Colonic mucosa (tissue), 4 donors: Measurements from ENCODE around the gene IL20. TPM values are rescaled to one million over a fixed set of nuclear protein-coding genes. Genes with fewer than 3 reads are reported as not detected.

Experiments
- DNase-seq: peaks from one replicate; pipeline ENCODE4 v3.0.0-alpha.2; 2020
- H3K27ac ChIP-seq: fragments of 200-600 bp; one replicate; pipeline ENCODE4 v1.8.0; 2021
- H3K27me3 ChIP-seq: fragments of 200-600 bp; one replicate; pipeline ENCODE4 v1.8.0; 2021
- H3K36me3 ChIP-seq: fragments of 200-600 bp; one replicate; pipeline ENCODE4 v1.8.0; 2021
- H3K4me1 ChIP-seq: fragments of 200-600 bp; one replicate; pipeline ENCODE4 v1.8.0; 2021; ENCODE audit warnings: mild to moderate bottlenecking
- H3K4me3 ChIP-seq: fragments of 200-600 bp; one replicate; pipeline ENCODE4 v1.8.0; 2021
- H3K9ac ChIP-seq, 2 donors: one replicate each; pipeline ENCODE4 v1.7.0; 2013; ENCODE audit warnings: control low read depth in 2 of 2, low read depth in 2 of 2, low read length in 2 of 2
- H3K9me3 ChIP-seq: fragments of 200-600 bp; one replicate; pipeline ENCODE4 v1.8.0; 2021
- intact Hi-C: fragments of 100-400 bp; cut with DNase I; formaldehyde crosslinking; loops from one replicate; pipeline ENCODE4 v1.14.1; 2022
- total RNA-seq, 2 donors: library from RNA; stranded (reverse); fragmentation: NEBNext Ultra II Directional in 1 of 2; extraction: Animal tissue kit (Norgen Biotek cat#: 25700) in 1 of 2; gene quantifications; one replicate each; pipeline ENCODE4 v1.2.1, GENCODE V29; 2021
- TF ChIP-seq, protein P1 (sequence below): fragments of 200-600 bp; IDR thresholded peaks from one replicate; pipeline ENCODE4 v1.8.0; 2022; ENCODE audit warnings: antibody characterized with exemption, mild to moderate bottlenecking
- donor health status: healthy.
- donor health status: DM: no; HTN: no; CAD: no.
- donor health status: DM: no; HTN: no; CAD: no.

The IL20 gene
- total RNA-seq, 2 donors from 2014 or later, result not detected

DNA sequence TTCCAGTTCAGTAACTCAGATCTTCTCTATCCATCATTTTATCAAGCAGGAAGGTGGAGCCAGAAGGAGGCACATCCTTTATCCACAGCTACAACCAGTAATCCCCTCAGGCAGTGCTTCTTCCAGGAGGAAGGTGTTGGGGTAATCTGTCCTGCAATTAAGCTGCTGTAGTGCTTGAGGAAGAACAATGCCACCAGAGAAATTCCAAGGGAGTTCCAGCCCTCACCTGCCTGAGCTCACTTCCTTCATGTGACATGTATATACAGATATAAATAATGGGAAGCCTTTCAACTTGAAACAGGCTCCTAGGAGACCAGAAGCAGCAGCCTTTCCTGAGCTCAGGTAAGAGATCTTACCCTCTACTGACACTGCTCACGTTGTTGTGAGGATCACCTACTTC is 2.2 kb upstream of the IL20 start:
- Histone ChIP-seq H3K27ac (no peak overlapping the region), H3K27me3 (no peaks in the 10 kb centered on the region), H3K9me3 (no peaks in the 10 kb centered on the region), H3K4me1 (no peaks in the 10 kb centered on the region), H3K9ac (no peak overlapping the region), H3K36me3 (no peaks in the 10 kb centered on the region), H3K4me3 (no peak overlapping the region)
- intact Hi-C loops, result loop anchor here (5.0 kb wide), 2 partner anchors 44 to 129 kb away; no protein-coding TSS in a partner anchor
- TF ChIP-seq, protein P1, sequence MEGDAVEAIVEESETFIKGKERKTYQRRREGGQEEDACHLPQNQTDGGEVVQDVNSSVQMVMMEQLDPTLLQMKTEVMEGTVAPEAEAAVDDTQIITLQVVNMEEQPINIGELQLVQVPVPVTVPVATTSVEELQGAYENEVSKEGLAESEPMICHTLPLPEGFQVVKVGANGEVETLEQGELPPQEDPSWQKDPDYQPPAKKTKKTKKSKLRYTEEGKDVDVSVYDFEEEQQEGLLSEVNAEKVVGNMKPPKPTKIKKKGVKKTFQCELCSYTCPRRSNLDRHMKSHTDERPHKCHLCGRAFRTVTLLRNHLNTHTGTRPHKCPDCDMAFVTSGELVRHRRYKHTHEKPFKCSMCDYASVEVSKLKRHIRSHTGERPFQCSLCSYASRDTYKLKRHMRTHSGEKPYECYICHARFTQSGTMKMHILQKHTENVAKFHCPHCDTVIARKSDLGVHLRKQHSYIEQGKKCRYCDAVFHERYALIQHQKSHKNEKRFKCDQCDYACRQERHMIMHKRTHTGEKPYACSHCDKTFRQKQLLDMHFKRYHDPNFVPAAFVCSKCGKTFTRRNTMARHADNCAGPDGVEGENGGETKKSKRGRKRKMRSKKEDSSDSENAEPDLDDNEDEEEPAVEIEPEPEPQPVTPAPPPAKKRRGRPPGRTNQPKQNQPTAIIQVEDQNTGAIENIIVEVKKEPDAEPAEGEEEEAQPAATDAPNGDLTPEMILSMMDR, result no peak
- DNase-seq, result no peak

DNA sequence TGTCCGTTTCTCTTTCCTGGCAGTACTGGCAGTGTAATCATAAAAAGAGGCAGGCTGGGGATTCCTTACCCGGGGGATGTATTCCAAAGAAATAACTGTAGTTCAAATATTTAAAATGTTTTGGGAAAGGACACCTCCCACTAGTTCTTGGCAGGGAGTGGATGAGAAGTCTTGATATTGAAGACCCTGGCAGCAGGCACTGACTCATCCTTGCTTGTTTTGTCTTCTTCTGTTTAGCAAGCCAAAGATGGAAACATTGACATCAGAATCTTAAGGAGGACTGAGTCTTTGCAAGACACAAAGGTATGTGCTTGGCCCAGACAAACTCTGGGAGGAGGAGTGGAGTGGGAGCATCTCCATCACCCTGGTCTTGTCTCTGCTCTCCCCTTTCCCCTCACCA is 639 bp downstream of the IL20 start:
- DNase-seq, result no peak
- Histone ChIP-seq H3K9me3 (no peaks in the 10 kb centered on the region), H3K27ac (no peak overlapping the region), H3K9ac (no peak overlapping the region), H3K4me3 (no peak overlapping the region), H3K4me1 (no peaks in the 10 kb centered on the region), H3K27me3 (no peaks in the 10 kb centered on the region), H3K36me3 (no peaks in the 10 kb centered on the region)
- TF ChIP-seq, protein P1, result no peak
- intact Hi-C loops, result loop anchor here (5.0 kb wide), 1 partner anchor 116 kb away; no protein-coding TSS in a partner anchor

DNA sequence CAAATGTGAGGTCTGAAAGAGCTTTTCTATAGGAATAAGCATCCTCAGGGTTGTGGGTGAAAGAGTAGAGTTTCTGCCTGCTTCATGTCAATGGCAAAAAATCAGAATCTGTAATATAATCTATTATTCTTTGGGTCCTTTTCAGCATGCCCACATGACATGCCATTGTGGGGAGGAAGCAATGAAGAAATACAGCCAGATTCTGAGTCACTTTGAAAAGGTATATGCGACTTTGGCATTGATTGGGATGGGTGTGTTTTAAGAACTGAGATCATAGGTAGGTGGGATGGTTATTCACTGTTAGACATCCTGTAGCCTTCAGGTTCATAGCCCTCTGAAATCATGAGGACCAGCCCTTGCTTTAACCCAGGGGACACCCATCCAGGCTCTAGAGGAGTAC is 1.8 kb downstream of the IL20 start:
- H3K4me3 ChIP-seq, result no peak overlapping the region
- no peaks in the 10 kb centered on the region for H3K9me3 ChIP-seq
- H3K27ac ChIP-seq, result no peak overlapping the region
- H3K27me3 ChIP-seq, result no peaks in the 10 kb centered on the region
- TF ChIP-seq, protein P1, result no peak
- no peak overlapping the region for H3K9ac ChIP-seq
- no peaks in the 10 kb centered on the region for H3K4me1 ChIP-seq
- intact Hi-C loops, result loop anchor here (5.0 kb wide), 1 partner anchor 115 kb away; no protein-coding TSS in a partner anchor
- no peaks in the 10 kb centered on the region for H3K36me3 ChIP-seq
- DNase-seq, result no peak

DNA sequence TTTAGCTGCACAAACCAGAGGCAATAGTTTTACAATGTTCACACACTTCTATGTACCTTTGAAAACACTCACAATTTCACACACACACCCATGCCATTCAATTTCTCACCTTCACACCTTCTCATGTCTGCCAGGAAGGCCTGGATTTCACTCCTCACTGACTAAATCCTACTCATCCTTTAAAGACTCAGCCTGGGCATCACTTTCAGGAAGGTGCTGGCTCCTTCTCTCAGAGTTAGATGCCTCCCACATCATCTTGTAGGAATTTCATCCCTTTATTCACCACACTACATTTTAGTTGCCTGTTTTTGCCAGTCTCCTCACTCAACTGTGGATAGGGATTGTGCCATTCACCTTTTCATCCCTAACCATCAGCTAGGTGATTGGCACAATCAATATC is 2.3 kb downstream of the IL20 start:
- Histone ChIP-seq H3K4me1 (no peaks in the 10 kb centered on the region), H3K4me3 (no peak overlapping the region), H3K27ac (no peak overlapping the region), H3K36me3 (no peaks in the 10 kb centered on the region), H3K9me3 (no peaks in the 10 kb centered on the region), H3K27me3 (no peaks in the 10 kb centered on the region), H3K9ac (no peak overlapping the region)
- DNase-seq, result no peak
- TF ChIP-seq, protein P1, result no peak
- intact Hi-C loops, result loop anchor here (5.0 kb wide), 1 partner anchor 115 kb away; no protein-coding TSS in a partner anchor

DNA sequence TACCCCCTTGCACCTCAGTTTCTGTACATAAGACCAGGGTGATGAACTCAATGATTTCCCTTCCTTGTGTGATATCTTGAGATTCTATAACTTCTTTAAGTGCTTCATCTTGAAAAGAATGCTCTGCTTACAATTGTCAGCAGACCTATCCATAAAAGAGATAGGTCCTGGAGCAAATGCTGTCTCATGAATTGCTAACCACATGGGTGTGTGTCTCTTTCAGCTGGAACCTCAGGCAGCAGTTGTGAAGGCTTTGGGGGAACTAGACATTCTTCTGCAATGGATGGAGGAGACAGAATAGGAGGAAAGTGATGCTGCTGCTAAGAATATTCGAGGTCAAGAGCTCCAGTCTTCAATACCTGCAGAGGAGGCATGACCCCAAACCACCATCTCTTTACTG is 2.8 kb downstream of the IL20 start:
- no peaks in the 10 kb centered on the region for H3K27me3 ChIP-seq
- H3K9me3 ChIP-seq, result no peaks in the 10 kb centered on the region
- no peak overlapping the region for H3K9ac ChIP-seq
- DNase-seq, result no peak
- TF ChIP-seq, protein P1, result no peak
- H3K36me3 ChIP-seq, result no peaks in the 10 kb centered on the region
- H3K4me3 ChIP-seq, result no peak overlapping the region
- no peaks in the 10 kb centered on the region for H3K4me1 ChIP-seq
- intact Hi-C loops, result loop anchor here (5.0 kb wide), 1 partner anchor 114 kb away; no protein-coding TSS in a partner anchor
- no peak overlapping the region for H3K27ac ChIP-seq
